HG03460 (cell line): ENCODE measurements around the gene COL18A1.

Experiments
- ATAC-seq: cut with Tn5 transposase; IDR thresholded peaks from one replicate; pipeline ENCODE4 v1.9.1; 2021; ENCODE audit not compliant: unreplicated experiment

Gene COL18A1

GRCh38 chr21:45382697-45382997 lies 22.3 kb upstream of the COL18A1 start:
- ATAC-seq, result no peak

- ATAC-seq, result no peak
These were observed 21.8 kb upstream of the COL18A1 start for GRCh38 chr21:45383111-45383614.

- no peak for ATAC-seq
These were observed 21.3 kb upstream of the COL18A1 start for GRCh38 chr21:45383615-45384201.

GRCh38 chr21:45384656-45385548 lies 20.1 kb upstream of the COL18A1 start:
- ATAC-seq, result no peak

GRCh38 chr21:45385549-45386050 lies 19.4 kb upstream of the COL18A1 start:
- ATAC-seq, result no peak

GRCh38 chr21:45386336-45386727 lies 18.6 kb upstream of the COL18A1 start:
- no peak for ATAC-seq

- ATAC-seq, result no peak
These were observed 18.1 kb upstream of the COL18A1 start for GRCh38 chr21:45386728-45387371.

- ATAC-seq, result no peak
These were observed 17.5 kb upstream of the COL18A1 start for GRCh38 chr21:45387506-45387905.

- no peak for ATAC-seq
These were observed 16.9 kb upstream of the COL18A1 start for GRCh38 chr21:45388011-45388521.

GRCh38 chr21:45388611-45389296 lies 16.2 kb upstream of the COL18A1 start:
- no peak for ATAC-seq

- no peak for ATAC-seq
These were observed 14.7 kb upstream of the COL18A1 start for GRCh38 chr21:45390121-45390751.

- ATAC-seq, result no peak
These were observed 13.9 kb upstream of the COL18A1 start for GRCh38 chr21:45390831-45391742.

- ATAC-seq, result no peak
These were observed 13.0 kb upstream of the COL18A1 start for GRCh38 chr21:45391743-45392572.

- no peak for ATAC-seq
These were observed 12.4 kb upstream of the COL18A1 start for GRCh38 chr21:45392573-45392971.

- no peak for ATAC-seq
These were observed 11.9 kb upstream of the COL18A1 start for GRCh38 chr21:45393021-45393420.

GRCh38 chr21:45393833-45394638 lies 10.9 kb upstream of the COL18A1 start:
- no peak for ATAC-seq

- ATAC-seq, result no peak
These were observed 8.4 kb upstream of the COL18A1 start for GRCh38 chr21:45396620-45396995.

- ATAC-seq, result no peak
These were observed 7.6 kb upstream of the COL18A1 start for GRCh38 chr21:45397381-45397780.
